ENCODE results near the gene SLCO1B3.

SLCO1B3 gene

GRCh38 chr12:20885552-20885951 lies 75.0 kb downstream of the SLCO1B3 start:
- Histone ChIP-seq H3K79me1 (replicated peaks; ENCODE audit: low read length, poor library complexity, severe bottlenecking) (no peaks in the 10 kb centered on the region), H4K91ac (ENCODE audit: low read length) (no peak overlapping the region), H3K18ac (ENCODE audit: low read depth in 1 of 2, low read length in 2 of 2) (no peak overlapping the region), H3K4me2 (ENCODE audit: low read length, poor library complexity, severe bottlenecking) (no peak overlapping the region), H3K14ac (ENCODE audit: low read length in 2 of 2) (no peak overlapping the region), H3K4me1 (ENCODE audit: control insufficient read depth, insufficient read depth, low read depth, low read length) (no peaks in the 10 kb centered on the region), H3K27me3 (ENCODE audit: control insufficient read depth in 1 of 2, insufficient read depth in 1 of 2, low read length in 2 of 2) (no peaks in the 10 kb centered on the region), H2AFZ (ENCODE audit: low read depth, low read length) (no peak overlapping the region), H3K9ac (ENCODE audit: low read length) (no peak overlapping the region), H3K4me3 (ENCODE audit: insufficient read depth in 1 of 2, low read depth in 1 of 2, low read length in 2 of 2) (no peak overlapping the region), H2BK15ac (ENCODE audit: low read depth, poor library complexity, severe bottlenecking) (no peak overlapping the region), H4K8ac (ENCODE audit: low read length) (no peak overlapping the region), H3K36me3 (ENCODE audit: control insufficient read depth in 1 of 2, insufficient read depth in 2 of 2, low read depth in 1 of 2, low read length in 2 of 2) (no peaks in the 10 kb centered on the region), H2BK5ac (ENCODE audit: low read depth, low read length, poor library complexity, severe bottlenecking) (no peak overlapping the region), H3K27ac (ENCODE audit: low read length, poor library complexity, severe bottlenecking) (no peak overlapping the region), H2AK5ac (ENCODE audit: low read length, severe bottlenecking) (no peak overlapping the region), H3K4ac (ENCODE audit: low read depth in 1 of 2, low read length in 2 of 2) (no peak overlapping the region), H2BK120ac (ENCODE audit: low read depth, low read length) (no peak overlapping the region), H3K23ac (ENCODE audit: low read length in 2 of 2) (no peak overlapping the region), H3K9me3 (ENCODE audit: control insufficient read depth, low read length) (peaks cover 22% of the 10 kb centered on the region), H2BK12ac (ENCODE audit: low read length in 2 of 2) (no peak overlapping the region)
- DNase-seq: no peak
- WGBS: 61% methylated on average over 2 of the region's 2 CpGs

GRCh38 chr12:20917269-20917668 lies 106.8 kb downstream of the SLCO1B3 start:
- no peaks in the 10 kb centered on the region for H3K4me1 ChIP-seq (ENCODE audit: control insufficient read depth, insufficient read depth, low read depth, low read length)
- DNase-seq: no peak
- H2AK5ac ChIP-seq (ENCODE audit: low read length, severe bottlenecking): no peak overlapping the region
- no peak overlapping the region for H3K9ac ChIP-seq (ENCODE audit: low read length)
- H3K14ac ChIP-seq (ENCODE audit: low read length in 2 of 2): no peak overlapping the region
- H3K4me2 ChIP-seq (ENCODE audit: low read length, poor library complexity, severe bottlenecking): no peak overlapping the region
- no peaks in the 10 kb centered on the region for H3K36me3 ChIP-seq (ENCODE audit: control insufficient read depth in 1 of 2, insufficient read depth in 2 of 2, low read depth in 1 of 2, low read length in 2 of 2)
- H2AFZ ChIP-seq (ENCODE audit: low read depth, low read length): no peak overlapping the region
- H3K79me1 ChIP-seq (replicated peaks; ENCODE audit: low read length, poor library complexity, severe bottlenecking): no peaks in the 10 kb centered on the region
- no peak overlapping the region for H3K18ac ChIP-seq (ENCODE audit: low read depth in 1 of 2, low read length in 2 of 2)
- H2BK15ac ChIP-seq (ENCODE audit: low read depth, poor library complexity, severe bottlenecking): no peak overlapping the region
- no peak overlapping the region for H4K8ac ChIP-seq (ENCODE audit: low read length)
- H4K91ac ChIP-seq (ENCODE audit: low read length): no peak overlapping the region
- no peak overlapping the region for H2BK5ac ChIP-seq (ENCODE audit: low read depth, low read length, poor library complexity, severe bottlenecking)
- H3K27me3 ChIP-seq (ENCODE audit: control insufficient read depth in 1 of 2, insufficient read depth in 1 of 2, low read length in 2 of 2): no peaks in the 10 kb centered on the region
- no peaks in the 10 kb centered on the region for H3K9me3 ChIP-seq (ENCODE audit: control insufficient read depth, low read length)
- WGBS: 65% methylated on average over 6 of the region's 6 CpGs
- H3K4me3 ChIP-seq (ENCODE audit: insufficient read depth in 1 of 2, low read depth in 1 of 2, low read length in 2 of 2): no peak overlapping the region
- H3K27ac ChIP-seq (ENCODE audit: low read length, poor library complexity, severe bottlenecking): no peak overlapping the region
- H2BK12ac ChIP-seq (ENCODE audit: low read length in 2 of 2): no peak overlapping the region
- no peak overlapping the region for H3K23ac ChIP-seq (ENCODE audit: low read length in 2 of 2)
- H3K4ac ChIP-seq (ENCODE audit: low read depth in 1 of 2, low read length in 2 of 2): no peak overlapping the region
- no peak overlapping the region for H2BK120ac ChIP-seq (ENCODE audit: low read depth, low read length)

- no peak overlapping the region for H2BK120ac ChIP-seq (ENCODE audit: low read depth, low read length)
- H3K79me1 ChIP-seq (replicated peaks; ENCODE audit: low read length, poor library complexity, severe bottlenecking): no peaks in the 10 kb centered on the region
- no peak overlapping the region for H2AFZ ChIP-seq (ENCODE audit: low read depth, low read length)
- H3K9me3 ChIP-seq (ENCODE audit: control insufficient read depth, low read length): peaks cover 3% of the 10 kb centered on the region
- H2BK5ac ChIP-seq (ENCODE audit: low read depth, low read length, poor library complexity, severe bottlenecking): no peak overlapping the region
- H3K4ac ChIP-seq (ENCODE audit: low read depth in 1 of 2, low read length in 2 of 2): no peak overlapping the region
- no peak overlapping the region for H4K8ac ChIP-seq (ENCODE audit: low read length)
- H2BK15ac ChIP-seq (ENCODE audit: low read depth, poor library complexity, severe bottlenecking): no peak overlapping the region
- no peak overlapping the region for H4K91ac ChIP-seq (ENCODE audit: low read length)
- no peaks in the 10 kb centered on the region for H3K27me3 ChIP-seq (ENCODE audit: control insufficient read depth in 1 of 2, insufficient read depth in 1 of 2, low read length in 2 of 2)
- H3K9ac ChIP-seq (ENCODE audit: low read length): no peak overlapping the region
- H3K27ac ChIP-seq (ENCODE audit: low read length, poor library complexity, severe bottlenecking): no peak overlapping the region
- H3K23ac ChIP-seq (ENCODE audit: low read length in 2 of 2): no peak overlapping the region
- no peak for DNase-seq
- WGBS: 92% methylated on average over 1 of the region's 1 CpG
- no peak overlapping the region for H3K4me2 ChIP-seq (ENCODE audit: low read length, poor library complexity, severe bottlenecking)
- no peak overlapping the region for H2AK5ac ChIP-seq (ENCODE audit: low read length, severe bottlenecking)
- no peaks in the 10 kb centered on the region for H3K36me3 ChIP-seq (ENCODE audit: control insufficient read depth in 1 of 2, insufficient read depth in 2 of 2, low read depth in 1 of 2, low read length in 2 of 2)
- no peaks in the 10 kb centered on the region for H3K4me1 ChIP-seq (ENCODE audit: control insufficient read depth, insufficient read depth, low read depth, low read length)
- no peak overlapping the region for H3K14ac ChIP-seq (ENCODE audit: low read length in 2 of 2)
- H2BK12ac ChIP-seq (ENCODE audit: low read length in 2 of 2): no peak overlapping the region
- H3K18ac ChIP-seq (ENCODE audit: low read depth in 1 of 2, low read length in 2 of 2): no peak overlapping the region
- no peak overlapping the region for H3K4me3 ChIP-seq (ENCODE audit: insufficient read depth in 1 of 2, low read depth in 1 of 2, low read length in 2 of 2)
These were observed 107.3 kb downstream of the SLCO1B3 start for GRCh38 chr12:20917819-20918218.

DNA sequence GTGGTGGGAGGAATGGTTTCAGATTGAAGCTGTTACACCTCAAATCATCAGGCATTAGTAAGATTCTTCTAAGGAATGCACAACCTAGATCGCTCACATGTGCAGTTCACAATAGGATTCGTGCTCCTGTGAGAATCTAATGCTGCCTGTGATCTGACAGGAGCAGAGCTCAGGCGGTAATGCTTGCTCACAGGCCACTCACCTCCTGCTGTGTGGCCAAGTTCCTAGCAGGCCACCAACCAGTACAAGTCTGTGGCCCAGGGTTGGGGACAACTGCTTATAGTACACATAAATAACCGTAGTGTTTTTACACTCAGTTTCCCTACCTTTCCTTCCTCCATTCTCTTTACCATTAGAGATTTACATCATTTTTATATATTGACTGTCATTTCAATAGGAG lies 121.4 kb downstream of the SLCO1B3 start:
- H3K18ac ChIP-seq (ENCODE audit: low read depth in 1 of 2, low read length in 2 of 2): no peak overlapping the region
- WGBS: 39% methylated on average over 3 of the region's 4 CpGs
- no peak for DNase-seq

More for the DNA sequence above, 121.4 kb downstream of the SLCO1B3 start:
- Histone ChIP-seq H3K4me2 (ENCODE audit: low read length, poor library complexity, severe bottlenecking) (no peak overlapping the region), H2BK120ac (ENCODE audit: low read depth, low read length) (no peak overlapping the region), H3K9me3 (ENCODE audit: control insufficient read depth, low read length) (peaks cover 12% of the 10 kb centered on the region), H2BK5ac (ENCODE audit: low read depth, low read length, poor library complexity, severe bottlenecking) (no peak overlapping the region), H3K79me1 (replicated peaks; ENCODE audit: low read length, poor library complexity, severe bottlenecking) (no peaks in the 10 kb centered on the region), H3K27ac (ENCODE audit: low read length, poor library complexity, severe bottlenecking) (no peak overlapping the region), H4K8ac (ENCODE audit: low read length) (no peak overlapping the region), H2AFZ (ENCODE audit: low read depth, low read length) (no peak overlapping the region), H2AK5ac (ENCODE audit: low read length, severe bottlenecking) (no peak overlapping the region), H3K23ac (ENCODE audit: low read length in 2 of 2) (no peak overlapping the region), H2BK12ac (ENCODE audit: low read length in 2 of 2) (no peak overlapping the region), H4K91ac (ENCODE audit: low read length) (no peak overlapping the region), H3K4me3 (ENCODE audit: insufficient read depth in 1 of 2, low read depth in 1 of 2, low read length in 2 of 2) (no peak overlapping the region), H3K36me3 (ENCODE audit: control insufficient read depth in 1 of 2, insufficient read depth in 2 of 2, low read depth in 1 of 2, low read length in 2 of 2) (no peaks in the 10 kb centered on the region), H3K4me1 (ENCODE audit: control insufficient read depth, insufficient read depth, low read depth, low read length) (no peaks in the 10 kb centered on the region), H2BK15ac (ENCODE audit: low read depth, poor library complexity, severe bottlenecking) (no peak overlapping the region), H3K9ac (ENCODE audit: low read length) (no peak overlapping the region), H3K4ac (ENCODE audit: low read depth in 1 of 2, low read length in 2 of 2) (no peak overlapping the region), H3K14ac (ENCODE audit: low read length in 2 of 2) (no peak overlapping the region), H3K27me3 (ENCODE audit: control insufficient read depth in 1 of 2, insufficient read depth in 1 of 2, low read length in 2 of 2) (no peaks in the 10 kb centered on the region)
